Astrocyte (in vitro differentiated cells and primary cell): ENCODE data around the gene CLOCK. TPM values are rescaled to one million over a fixed set of nuclear protein-coding genes. Genes with fewer than 3 reads are reported as not detected.

Experiments used
- DNase-seq: peaks from one replicate; pipeline ENCODE4 v3.0.0-alpha.2; 2010; ENCODE audit warnings: low read depth
- FAIRE-seq: peaks from 2 replicates; lab custom pipeline; 2011; peaks lifted over from hg19 to GRCh38; lab: Jason Lieb, UNC
- H2AFZ ChIP-seq: 2 replicates; pipeline ENCODE4 v1.6.0; 2012; ENCODE audit warnings: low read depth, low read length, inconsistent platforms
- H3K27ac ChIP-seq: 2 replicates; pipeline ENCODE4 v1.5.1; 2011; ENCODE audit warnings: low read depth, low read length, inconsistent platforms
- H3K27me3 ChIP-seq: 2 replicates; pipeline ENCODE4 v1.6.0; 2011; ENCODE audit warnings: low read length, inconsistent platforms; ENCODE audit not compliant: insufficient read depth
- H3K36me3 ChIP-seq: 2 replicates; pipeline ENCODE4 v1.5.1; 2011; ENCODE audit warnings: low read length, inconsistent platforms; ENCODE audit not compliant: insufficient read depth
- H3K4me1 ChIP-seq: 2 replicates; pipeline ENCODE4 v1.5.1; 2011; ENCODE audit warnings: low read length, inconsistent platforms; ENCODE audit not compliant: insufficient read depth
- H3K4me2 ChIP-seq: 2 replicates; pipeline ENCODE4 v1.6.0; 2012; ENCODE audit warnings: low read length, inconsistent platforms
- H3K4me3 ChIP-seq: 2 replicates; pipeline ENCODE4 v1.5.1; 2011; ENCODE audit warnings: low read depth, mild to moderate bottlenecking, low read length, inconsistent platforms; ENCODE audit not compliant: insufficient read depth
- H3K79me2 ChIP-seq: 2 replicates; pipeline ENCODE4 v1.6.0; 2012; ENCODE audit warnings: mild to moderate bottlenecking, low read length, inconsistent platforms; ENCODE audit not compliant: insufficient read depth
- H3K9ac ChIP-seq: 2 replicates; pipeline ENCODE4 v1.6.0; 2012; ENCODE audit warnings: mild to moderate bottlenecking, low read length, inconsistent platforms
- H3K9me3 ChIP-seq: 2 replicates; pipeline ENCODE4 v1.5.1; 2012; ENCODE audit warnings: low read depth, mild to moderate bottlenecking, low read length, inconsistent platforms; ENCODE audit not compliant: insufficient read depth
- H4K20me1 ChIP-seq: 2 replicates; pipeline ENCODE4 v1.6.0; 2012; ENCODE audit warnings: low read length, inconsistent platforms; ENCODE audit not compliant: insufficient read depth
- H3K27ac Mint-ChIP-seq: one replicate; pipeline ENCODE4 v1.8.0; 2021; ENCODE audit warnings: mild to moderate bottlenecking, mixed read lengths; ENCODE audit not compliant: unreplicated experiment
- H3K27me3 Mint-ChIP-seq: one replicate; pipeline ENCODE4 v1.8.0; 2021; ENCODE audit warnings: low read depth, mixed read lengths; ENCODE audit not compliant: unreplicated experiment
- H3K36me3 Mint-ChIP-seq: one replicate; pipeline ENCODE4 v1.8.0; 2021; ENCODE audit warnings: low read depth, mixed read lengths; ENCODE audit not compliant: unreplicated experiment
- H3K4me1 Mint-ChIP-seq: one replicate; pipeline ENCODE4 v1.8.0; 2021; ENCODE audit warnings: low read depth, mixed read lengths; ENCODE audit not compliant: unreplicated experiment
- H3K4me3 Mint-ChIP-seq: one replicate; pipeline ENCODE4 v1.8.0; 2021; ENCODE audit warnings: mild to moderate bottlenecking, moderate library complexity, mixed read lengths; ENCODE audit not compliant: unreplicated experiment
- H3K9me3 Mint-ChIP-seq: one replicate; pipeline ENCODE4 v1.8.0; 2021; ENCODE audit warnings: mild to moderate bottlenecking, mixed read lengths; ENCODE audit not compliant: unreplicated experiment
- CTCF ChIP-seq: IDR thresholded peaks from 2 replicates; pipeline ENCODE4 v1.5.1; 2011; ENCODE audit warnings: low read depth, mild to moderate bottlenecking, inconsistent platforms, low read length, moderate library complexity; ENCODE audit not compliant: insufficient read depth
- EZH2 ChIP-seq: IDR thresholded peaks from 2 replicates; pipeline ENCODE4 v1.6.1; 2012; ENCODE audit warnings: mild to moderate bottlenecking, low read length, inconsistent platforms; ENCODE audit not compliant: insufficient read depth
- total RNA-seq: library from RNA; stranded (reverse); gene quantifications from 2 replicates; pipeline ENCODE4 v1.2.1, GENCODE V29; 2021

The CLOCK gene
- total RNA-seq, 1 donor from 2014 or later = 20.4 TPM

GRCh38 chr4:55442541-55442940, 104.2 kb downstream of the CLOCK start:
- FAIRE-seq = no peak
- Histone ChIP-seq H3K9ac (no peak overlapping the region), H2AFZ (no peak overlapping the region), H3K27ac (no peak overlapping the region), H3K4me1 (peaks cover 18% of the 10 kb centered on the region), H3K4me3 (no peak overlapping the region), H3K79me2 (no peaks in the 10 kb centered on the region), H3K9me3 (no peaks in the 10 kb centered on the region), H3K36me3 (peaks cover 9% of the 10 kb centered on the region), H3K27me3 (no peaks in the 10 kb centered on the region), H4K20me1 (no peaks in the 10 kb centered on the region), H3K4me2 (no peak overlapping the region)
- H3K27me3 Mint-ChIP-seq = no peaks in the 10 kb centered on the region
- no peak for DNase-seq
- peaks cover 1% of the 10 kb centered on the region for H3K36me3 Mint-ChIP-seq
- no peak for TF ChIP-seq CTCF
- H3K27ac Mint-ChIP-seq = peak overlapping the region; percentile 69
- H3K9me3 Mint-ChIP-seq = no peaks in the 10 kb centered on the region
- peaks cover 33% of the 10 kb centered on the region for H3K4me1 Mint-ChIP-seq
- no peak overlapping the region for H3K4me3 Mint-ChIP-seq

- Histone ChIP-seq H3K36me3 (peaks cover 9% of the 10 kb centered on the region), H3K9me3 (no peaks in the 10 kb centered on the region), H3K4me2 (no peak overlapping the region), H3K4me3 (no peak overlapping the region), H2AFZ (no peak overlapping the region), H4K20me1 (peaks cover 5% of the 10 kb centered on the region), H3K79me2 (no peaks in the 10 kb centered on the region), H3K27ac (no peak overlapping the region), H3K4me1 (peaks cover 14% of the 10 kb centered on the region), H3K9ac (no peak overlapping the region), H3K27me3 (no peaks in the 10 kb centered on the region)
- Mint-ChIP-seq H3K4me3 (no peak overlapping the region), H3K4me1 (peaks cover 32% of the 10 kb centered on the region), H3K27me3 (no peaks in the 10 kb centered on the region), H3K9me3 (no peaks in the 10 kb centered on the region), H3K36me3 (peaks cover 1% of the 10 kb centered on the region), H3K27ac (no peak overlapping the region)
- TF ChIP-seq CTCF (no peak), EZH2 (no peak)
- DNase-seq (no peak), FAIRE-seq (no peak)
Measured at GRCh38 chr4:55440786-55441185, 105.9 kb downstream of the CLOCK start.

- no peak overlapping the region for H3K9ac ChIP-seq
- H2AFZ ChIP-seq = no peak overlapping the region
Measured at GRCh38 chr4:55439023-55439422, 107.7 kb downstream of the CLOCK start.

More at GRCh38 chr4:55439023-55439422, 107.7 kb downstream of the CLOCK start:
- Mint-ChIP-seq H3K4me3 (no peak overlapping the region), H3K4me1 (peaks cover 34% of the 10 kb centered on the region), H3K27me3 (no peaks in the 10 kb centered on the region), H3K9me3 (no peaks in the 10 kb centered on the region), H3K27ac (no peak overlapping the region), H3K36me3 (peaks cover 3% of the 10 kb centered on the region)
- Histone ChIP-seq H3K27ac (no peak overlapping the region), H3K36me3 (peaks cover 19% of the 10 kb centered on the region), H3K79me2 (no peaks in the 10 kb centered on the region), H4K20me1 (peaks cover 10% of the 10 kb centered on the region), H3K4me3 (no peak overlapping the region), H3K27me3 (no peaks in the 10 kb centered on the region), H3K4me2 (no peak overlapping the region), H3K9me3 (no peaks in the 10 kb centered on the region), H3K4me1 (peaks cover 4% of the 10 kb centered on the region)
- TF ChIP-seq CTCF (no peak), EZH2 (no peak)
- FAIRE-seq (no peak), DNase-seq (no peak)
